ENCODE data around the gene ZNF654.

GRCh38 chr3:88030210-88030609, 28.8 kb upstream of the ZNF654 start:
- TF ChIP-seq CTCF (IDR thresholded peaks at IDR 0.05) = no peak
- no peak for TF ChIP-seq POLR2A (IDR thresholded peaks at IDR 0.05)

Measured in uterus (tissue), 2 donors.